ENCODE measurements around the gene INVS.

DNA sequence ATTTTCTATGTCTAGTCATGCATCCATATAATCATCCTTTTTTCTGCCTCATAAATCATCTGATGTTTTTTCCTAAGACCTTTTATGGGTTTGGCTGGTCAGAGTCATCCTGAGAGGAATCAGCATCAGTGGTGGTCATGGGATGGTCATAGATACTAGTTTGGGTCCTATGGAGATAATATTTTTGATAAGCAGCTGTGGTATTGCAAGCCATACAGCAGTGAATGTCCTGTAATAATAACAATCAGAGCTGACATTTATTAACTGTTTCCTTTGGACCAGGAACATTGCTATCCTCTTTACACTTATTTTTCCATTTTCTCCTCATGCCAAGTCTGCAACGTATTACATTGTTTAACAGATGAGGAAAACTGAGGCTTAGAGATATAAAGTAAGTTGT is 170.6 kb downstream of the INVS start:
- TF ChIP-seq, protein P1, sequence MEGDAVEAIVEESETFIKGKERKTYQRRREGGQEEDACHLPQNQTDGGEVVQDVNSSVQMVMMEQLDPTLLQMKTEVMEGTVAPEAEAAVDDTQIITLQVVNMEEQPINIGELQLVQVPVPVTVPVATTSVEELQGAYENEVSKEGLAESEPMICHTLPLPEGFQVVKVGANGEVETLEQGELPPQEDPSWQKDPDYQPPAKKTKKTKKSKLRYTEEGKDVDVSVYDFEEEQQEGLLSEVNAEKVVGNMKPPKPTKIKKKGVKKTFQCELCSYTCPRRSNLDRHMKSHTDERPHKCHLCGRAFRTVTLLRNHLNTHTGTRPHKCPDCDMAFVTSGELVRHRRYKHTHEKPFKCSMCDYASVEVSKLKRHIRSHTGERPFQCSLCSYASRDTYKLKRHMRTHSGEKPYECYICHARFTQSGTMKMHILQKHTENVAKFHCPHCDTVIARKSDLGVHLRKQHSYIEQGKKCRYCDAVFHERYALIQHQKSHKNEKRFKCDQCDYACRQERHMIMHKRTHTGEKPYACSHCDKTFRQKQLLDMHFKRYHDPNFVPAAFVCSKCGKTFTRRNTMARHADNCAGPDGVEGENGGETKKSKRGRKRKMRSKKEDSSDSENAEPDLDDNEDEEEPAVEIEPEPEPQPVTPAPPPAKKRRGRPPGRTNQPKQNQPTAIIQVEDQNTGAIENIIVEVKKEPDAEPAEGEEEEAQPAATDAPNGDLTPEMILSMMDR (IDR thresholded peaks at IDR 0.05): no peak
- no peak for TF ChIP-seq POLR2A (IDR thresholded peaks at IDR 0.05)

Measured in testis (tissue), 2 donors.